Colonic mucosa (tissue), 4 donors: Measurements from ENCODE around the gene ASB15. TPM values are rescaled to one million over a fixed set of nuclear protein-coding genes. Genes with fewer than 3 reads are reported as not detected.

Source experiments
- DNase-seq: peaks from one replicate; pipeline ENCODE4 v3.0.0-alpha.2; 2020
- H3K27ac ChIP-seq: fragments of 200-600 bp; one replicate; pipeline ENCODE4 v1.8.0; 2021
- H3K27me3 ChIP-seq: fragments of 200-600 bp; one replicate; pipeline ENCODE4 v1.8.0; 2021
- H3K36me3 ChIP-seq: fragments of 200-600 bp; one replicate; pipeline ENCODE4 v1.8.0; 2021
- H3K4me1 ChIP-seq: fragments of 200-600 bp; one replicate; pipeline ENCODE4 v1.8.0; 2021; ENCODE audit warnings: mild to moderate bottlenecking
- H3K4me3 ChIP-seq: fragments of 200-600 bp; one replicate; pipeline ENCODE4 v1.8.0; 2021
- H3K9ac ChIP-seq, 2 donors: one replicate each; pipeline ENCODE4 v1.7.0; 2013; ENCODE audit warnings: control low read depth in 2 of 2, low read depth in 2 of 2, low read length in 2 of 2
- H3K9me3 ChIP-seq: fragments of 200-600 bp; one replicate; pipeline ENCODE4 v1.8.0; 2021
- intact Hi-C: fragments of 100-400 bp; cut with DNase I; formaldehyde crosslinking; loops from one replicate; pipeline ENCODE4 v1.14.1; 2022
- total RNA-seq, 2 donors: library from RNA; stranded (reverse); fragmentation: NEBNext Ultra II Directional in 1 of 2; extraction: Animal tissue kit (Norgen Biotek cat#: 25700) in 1 of 2; gene quantifications; one replicate each; pipeline ENCODE4 v1.2.1, GENCODE V29; 2021
- TF ChIP-seq, protein P1 (sequence below): fragments of 200-600 bp; IDR thresholded peaks from one replicate; pipeline ENCODE4 v1.8.0; 2022; ENCODE audit warnings: antibody characterized with exemption, mild to moderate bottlenecking
- donor health status: healthy.
- donor health status: DM: no; HTN: no; CAD: no.
- donor health status: DM: no; HTN: no; CAD: no.

The ASB15 gene
- total RNA-seq, 2 donors from 2014 or later, result not detected

DNA sequence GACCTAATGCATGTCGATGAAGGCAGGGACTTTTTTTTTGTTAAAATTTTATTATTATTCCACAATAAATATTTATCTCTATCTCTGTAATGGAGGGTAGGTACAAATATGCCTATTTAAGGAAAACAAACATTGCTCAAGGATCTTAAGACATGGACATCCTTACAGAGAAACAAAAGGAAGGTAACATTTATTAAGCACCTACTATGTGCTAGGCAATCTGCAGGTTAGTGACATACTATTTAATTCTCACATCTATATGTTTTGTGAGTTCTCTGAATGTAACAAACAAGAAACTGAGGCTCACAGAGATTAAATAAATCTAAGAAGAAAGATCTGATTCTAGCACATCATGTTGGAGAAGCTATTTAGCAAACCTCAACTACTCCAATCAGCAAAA, 86.1 kb downstream of the ASB15 start:
- no peak for DNase-seq
- TF ChIP-seq, protein P1, sequence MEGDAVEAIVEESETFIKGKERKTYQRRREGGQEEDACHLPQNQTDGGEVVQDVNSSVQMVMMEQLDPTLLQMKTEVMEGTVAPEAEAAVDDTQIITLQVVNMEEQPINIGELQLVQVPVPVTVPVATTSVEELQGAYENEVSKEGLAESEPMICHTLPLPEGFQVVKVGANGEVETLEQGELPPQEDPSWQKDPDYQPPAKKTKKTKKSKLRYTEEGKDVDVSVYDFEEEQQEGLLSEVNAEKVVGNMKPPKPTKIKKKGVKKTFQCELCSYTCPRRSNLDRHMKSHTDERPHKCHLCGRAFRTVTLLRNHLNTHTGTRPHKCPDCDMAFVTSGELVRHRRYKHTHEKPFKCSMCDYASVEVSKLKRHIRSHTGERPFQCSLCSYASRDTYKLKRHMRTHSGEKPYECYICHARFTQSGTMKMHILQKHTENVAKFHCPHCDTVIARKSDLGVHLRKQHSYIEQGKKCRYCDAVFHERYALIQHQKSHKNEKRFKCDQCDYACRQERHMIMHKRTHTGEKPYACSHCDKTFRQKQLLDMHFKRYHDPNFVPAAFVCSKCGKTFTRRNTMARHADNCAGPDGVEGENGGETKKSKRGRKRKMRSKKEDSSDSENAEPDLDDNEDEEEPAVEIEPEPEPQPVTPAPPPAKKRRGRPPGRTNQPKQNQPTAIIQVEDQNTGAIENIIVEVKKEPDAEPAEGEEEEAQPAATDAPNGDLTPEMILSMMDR, result no peak
- H3K9ac ChIP-seq, result no peak overlapping the region
- no peaks in the 10 kb centered on the region for H3K9me3 ChIP-seq
- intact Hi-C loops, result loop anchor here (10.0 kb wide), 1 partner anchor 47 kb away; no protein-coding TSS in a partner anchor
- H3K4me1 ChIP-seq, result no peaks in the 10 kb centered on the region
- H3K27me3 ChIP-seq, result no peaks in the 10 kb centered on the region
- no peak overlapping the region for H3K27ac ChIP-seq
- H3K36me3 ChIP-seq, result no peaks in the 10 kb centered on the region
- no peak overlapping the region for H3K4me3 ChIP-seq

Other genes with a start within 250 kb of the ASB15 start
- under 1 TPM in 1 of 2 donors, not detected in 1; 0.16 TPM for gene IQUB, start 67.2 kb upstream of the ASB15 start, total RNA-seq
- gene NDUFA5, start 44.0 kb upstream of the ASB15 start, total RNA-seq, result 100 to 1,000 TPM in 1 of 2 donors, 10 to 100 TPM in 1; 86.0 to 129 TPM
- gene LMOD2, start 54.0 kb downstream of the ASB15 start, total RNA-seq, result not detected
- gene WASL, start 147.2 kb downstream of the ASB15 start, total RNA-seq, result 100 to 1,000 TPM in 1 of 2 donors, 10 to 100 TPM in 1; 54.9 to 126 TPM
- not detected for gene HYAL4, start 243.3 kb downstream of the ASB15 start, total RNA-seq